OCI-LY1 (cell line): ENCODE measurements around the gene CBS.

ENCODE experiments used
- H2AFZ ChIP-seq: fragments of 200-600 bp; sonication (generic), shearing (Covaris generic); 2 replicates; pipeline ENCODE4 v1.6.0; 2014; ENCODE audit warnings: antibody characterized with exemption, mild to moderate bottlenecking, low read length
- H3F3A ChIP-seq: fragments of 200-600 bp; sonication (generic), shearing (Covaris generic); 2 replicates; pipeline ENCODE4 v1.6.0; 2014; ENCODE audit warnings: mild to moderate bottlenecking, antibody characterized with exemption, low read length, moderate library complexity; ENCODE audit not compliant: insufficient read depth
- H3K27ac ChIP-seq: fragments of 200-600 bp; sonication (generic); 2 replicates; pipeline ENCODE4 v1.5.1; 2014; ENCODE audit warnings: low read length, mixed run types, mild to moderate bottlenecking, low read depth; ENCODE audit not compliant: poor library complexity, severe bottlenecking
- H3K27me3 ChIP-seq: fragments of 200-600 bp; sonication (generic); 2 replicates; pipeline ENCODE4 v1.6.0; 2014; ENCODE audit warnings: antibody characterized with exemption, mild to moderate bottlenecking, low read length, moderate library complexity; ENCODE audit not compliant: insufficient read depth
- H3K36me3 ChIP-seq: fragments of 200-600 bp; sonication (generic); 2 replicates; pipeline ENCODE4 v1.6.1; 2014; ENCODE audit warnings: mild to moderate bottlenecking, antibody characterized with exemption, low read length, moderate library complexity, mixed read lengths; ENCODE audit not compliant: insufficient read depth
- H3K4me1 ChIP-seq: fragments of 200-600 bp; sonication (generic); 2 replicates; pipeline ENCODE4 v1.5.1; 2014; ENCODE audit warnings: mild to moderate bottlenecking, low read length, moderate library complexity; ENCODE audit not compliant: insufficient read depth, severe bottlenecking
- H3K4me2 ChIP-seq: fragments of 200-600 bp; sonication (generic), shearing (Covaris generic); 2 replicates; pipeline ENCODE4 v1.6.1; 2014; ENCODE audit warnings: low read length
- H3K4me3 ChIP-seq: fragments of 200-600 bp; sonication (generic); 2 replicates; pipeline ENCODE4 v1.5.1; 2014; ENCODE audit warnings: low read length, low read depth, mild to moderate bottlenecking, mixed read lengths; ENCODE audit not compliant: poor library complexity, severe bottlenecking
- H3K79me2 ChIP-seq: fragments of 200-600 bp; shearing (Covaris generic); 2 replicates; pipeline ENCODE4 v1.6.1; 2016; ENCODE audit warnings: mixed run types, low read length, mixed read lengths; ENCODE audit not compliant: insufficient read depth
- H3K9ac ChIP-seq: fragments of 200-600 bp; sonication (generic), shearing (Covaris generic); 2 replicates; pipeline ENCODE4 v1.6.1; 2014; ENCODE audit warnings: mild to moderate bottlenecking, low read length, mixed read lengths
- H3K9me2 ChIP-seq: fragments of 200-600 bp; sonication (generic), shearing (Covaris generic); 2 replicates; pipeline ENCODE4 v1.6.1; 2014; ENCODE audit warnings: low read depth, mild to moderate bottlenecking, low read length, mixed read lengths
- H3K9me3 ChIP-seq: fragments of 200-600 bp; shearing (Covaris generic); 2 replicates; pipeline ENCODE4 v1.6.1; 2014; ENCODE audit warnings: low read length, mixed read lengths
- H4K20me1 ChIP-seq: fragments of 200-600 bp; sonication (generic), shearing (Covaris generic); 2 replicates; pipeline ENCODE4 v1.6.0; 2016; ENCODE audit warnings: mild to moderate bottlenecking, low read length; ENCODE audit not compliant: insufficient read depth
- CTCF ChIP-seq: fragments of 200-600 bp; sonication (generic), shearing (Covaris generic); IDR thresholded peaks from 2 replicates; pipeline ENCODE4 v1.5.1; 2017; ENCODE audit warnings: mild to moderate bottlenecking, antibody characterized with exemption, low read length, moderate library complexity, mixed read lengths
- EZH2 ChIP-seq: fragments of 200-600 bp; sonication (generic), shearing (Covaris generic); IDR thresholded peaks from 2 replicates; pipeline ENCODE4 v1.8.0; 2017; ENCODE audit warnings: borderline replicate concordance, mixed run types, mild to moderate bottlenecking, antibody characterized with exemption, low read length, moderate library complexity, mixed read lengths

CBS gene

GRCh38 chr21:43034101-43034500 lies 41.5 kb downstream of the CBS start:
- H3K4me2 ChIP-seq = no peak overlapping the region
- H3K27me3 ChIP-seq = no peaks in the 10 kb centered on the region
- no peaks in the 10 kb centered on the region for H3K79me2 ChIP-seq
- no peak overlapping the region for H3K9ac ChIP-seq
- no peaks in the 10 kb centered on the region for H3F3A ChIP-seq
- H3K9me3 ChIP-seq = no peaks in the 10 kb centered on the region
- no peak overlapping the region for H2AFZ ChIP-seq
- no peak for TF ChIP-seq CTCF
- no peak for TF ChIP-seq EZH2
- H3K9me2 ChIP-seq = no peaks in the 10 kb centered on the region
- H3K4me3 ChIP-seq = no peak overlapping the region
- peaks cover 33% of the 10 kb centered on the region for H3K36me3 ChIP-seq
- H4K20me1 ChIP-seq = no peaks in the 10 kb centered on the region
- H3K27ac ChIP-seq = no peak overlapping the region
- H3K4me1 ChIP-seq = no peaks in the 10 kb centered on the region

DNA sequence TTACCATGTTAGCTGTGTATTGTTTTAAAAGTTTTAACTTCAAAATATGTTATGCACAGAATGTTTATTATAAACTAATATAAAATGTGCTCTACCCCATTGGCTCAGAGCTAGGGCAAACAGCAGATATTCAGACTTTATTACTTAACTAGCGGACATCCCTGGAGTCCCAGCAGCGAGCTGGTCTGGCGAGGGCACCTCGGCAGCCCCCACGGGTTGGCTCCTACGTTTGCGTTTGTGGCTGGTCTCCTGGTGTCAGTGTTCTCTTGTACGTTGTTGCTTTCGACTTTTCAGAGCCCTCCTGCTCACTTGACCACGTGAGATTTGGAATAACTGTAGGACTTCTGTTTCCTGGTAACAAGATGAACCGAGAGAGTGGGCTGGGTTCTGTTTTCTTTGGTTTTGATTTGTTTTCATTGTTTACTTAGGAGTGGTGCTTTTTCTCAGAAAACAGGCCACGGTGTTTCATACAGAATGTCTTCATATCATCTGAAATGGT lies 44.5 kb downstream of the CBS start:
- Histone ChIP-seq H3K79me2 (no peaks in the 10 kb centered on the region), H4K20me1 (no peaks in the 10 kb centered on the region), H3K27me3 (no peaks in the 10 kb centered on the region), H3K27ac (no peak overlapping the region), H3F3A (no peaks in the 10 kb centered on the region), H3K9ac (no peak overlapping the region), H3K36me3 (peaks cover 48% of the 10 kb centered on the region), H3K9me2 (no peaks in the 10 kb centered on the region), H3K4me1 (peaks cover 14% of the 10 kb centered on the region), H2AFZ (no peak overlapping the region), H3K4me2 (no peak overlapping the region), H3K9me3 (no peaks in the 10 kb centered on the region), H3K4me3 (no peak overlapping the region)
- no peak for TF ChIP-seq CTCF
- no peak for TF ChIP-seq EZH2

DNA sequence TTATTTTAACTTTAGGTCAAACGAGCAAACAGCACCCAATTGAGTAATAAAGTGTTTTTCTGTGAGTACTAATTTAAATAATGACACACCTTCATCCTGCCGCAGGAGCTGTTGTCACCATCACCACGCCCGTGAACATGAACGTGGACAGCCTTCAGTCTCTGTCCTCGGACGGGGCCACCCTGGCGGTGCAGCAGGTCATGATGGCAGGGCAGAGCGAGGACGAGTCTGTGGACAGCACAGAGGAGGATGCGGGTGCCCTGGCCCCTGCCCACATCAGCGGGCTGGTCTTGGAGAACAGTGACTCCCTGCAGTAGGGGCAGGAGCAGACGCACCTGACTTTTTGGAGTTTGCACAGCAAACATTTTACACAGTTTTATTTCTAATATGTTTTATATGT lies 45.9 kb downstream of the CBS start:
- H2AFZ ChIP-seq = no peak overlapping the region
- no peaks in the 10 kb centered on the region for H4K20me1 ChIP-seq
- no peaks in the 10 kb centered on the region; the same call in 1 of the 2 replicates for H3F3A ChIP-seq
- H3K36me3 ChIP-seq = peaks cover 57% of the 10 kb centered on the region
- no peak overlapping the region for H3K27ac ChIP-seq
- H3K4me1 ChIP-seq = peaks cover 23% of the 10 kb centered on the region
- no peaks in the 10 kb centered on the region for H3K9me3 ChIP-seq
- H3K9me2 ChIP-seq = no peaks in the 10 kb centered on the region
- TF ChIP-seq EZH2 = no peak
- no peak for TF ChIP-seq CTCF
- no peak overlapping the region for H3K9ac ChIP-seq
- no peak overlapping the region for H3K4me2 ChIP-seq
- H3K27me3 ChIP-seq = no peaks in the 10 kb centered on the region
- H3K4me3 ChIP-seq = no peak overlapping the region
- no peaks in the 10 kb centered on the region for H3K79me2 ChIP-seq
